IMR-90 (cell line): ENCODE measurements around the gene TEX14. TPM values are rescaled to one million over a fixed set of nuclear protein-coding genes. Genes with fewer than 3 reads are reported as not detected.
A peak's percentile ranks its signal among the peaks of the same experiment; 100 is the strongest.

ENCODE experiments used
- ATAC-seq: fragments of 200-7000 bp; cut with Tn5 transposase; 2 replicates; pipeline ENCODE4 v1.9.1; 2020; ENCODE audit warnings: low read depth, mild to moderate bottlenecking, moderate library complexity
- BruUV-seq: library from RNA; stranded (reverse); fragments of 400-500 nt; replicated peaks from 2 replicates; lab custom pipeline; 2021; lab: Mats Ljungman, UMichigan
- CTCF ChIA-PET: fragments of 300-600 bp; formaldehyde crosslinking; extraction: SDS; loops from one replicate; lab custom pipeline; 2021; ENCODE audit warnings: antibody characterized with exemption; lab: Yijun Ruan, JAX
- POLR2A ChIA-PET: fragments of 300-600 bp; sonication (Branson Sonifier 250); formaldehyde crosslinking; loops from one replicate; lab custom pipeline; 2022; ENCODE audit warnings: antibody characterized with exemption; ENCODE audit not compliant: unreplicated experiment; lab: Charles Lee
- DNase-seq: peaks from one replicate; pipeline ENCODE4 v3.0.0; 2013
- H2AFZ ChIP-seq: replicated peaks from 2 replicates; pipeline ENCODE3; 2013; ENCODE audit warnings: low read length, mild to moderate bottlenecking; ENCODE audit not compliant: poor library complexity
- H2AK5ac ChIP-seq: 2 replicates; pipeline ENCODE4 v1.6.1; 2013; ENCODE audit warnings: low read depth, low read length, inconsistent platforms
- H2AK9ac ChIP-seq: replicated peaks from 2 replicates; pipeline ENCODE3; 2013; ENCODE audit warnings: mild to moderate bottlenecking, low read depth, low read length, moderate library complexity; ENCODE audit not compliant: poor library complexity
- H2BK120ac ChIP-seq: 2 replicates; pipeline ENCODE4 v1.6.1; 2013; ENCODE audit warnings: low read depth, low read length, inconsistent platforms
- H2BK15ac ChIP-seq: 3 replicates; pipeline ENCODE4 v1.6.1; 2013; ENCODE audit warnings: low read depth, low read length, inconsistent platforms
- H2BK20ac ChIP-seq: 2 replicates; pipeline ENCODE4 v1.6.1; 2013; ENCODE audit warnings: low read depth, mild to moderate bottlenecking, inconsistent platforms, low read length, moderate library complexity
- H2BK5ac ChIP-seq: 2 replicates; pipeline ENCODE4 v1.6.1; 2013; ENCODE audit warnings: mild to moderate bottlenecking, low read depth, low read length, inconsistent platforms; ENCODE audit not compliant: poor library complexity, severe bottlenecking
- H3K14ac ChIP-seq: replicated peaks from 2 replicates; pipeline ENCODE4 v1.6.1; 2013; ENCODE audit warnings: low read depth, low read length, inconsistent platforms
- H3K18ac ChIP-seq: 2 replicates; pipeline ENCODE4 v1.6.1; 2013; ENCODE audit warnings: low read depth, low read length, control low read depth
- H3K23ac ChIP-seq: 2 replicates; pipeline ENCODE4 v1.6.1; 2013; ENCODE audit warnings: low read depth, low read length, inconsistent platforms
- H3K27ac ChIP-seq: 2 replicates; pipeline ENCODE4 v1.5.1; 2013; ENCODE audit warnings: mild to moderate bottlenecking, control low read depth, low read length; ENCODE audit not compliant: insufficient read depth
- H3K27me3 ChIP-seq: 2 replicates; pipeline ENCODE4 v1.6.1; 2013; ENCODE audit warnings: low read length; ENCODE audit not compliant: control insufficient read depth, insufficient read depth
- H3K36me3 ChIP-seq: 2 replicates; pipeline ENCODE4 v1.6.1; 2013; ENCODE audit warnings: low read length, mixed read lengths; ENCODE audit not compliant: control insufficient read depth, insufficient read depth
- H3K4ac ChIP-seq: 2 replicates; pipeline ENCODE4 v1.6.1; 2013; ENCODE audit warnings: low read depth, low read length, inconsistent platforms
- H3K4me1 ChIP-seq: 2 replicates; pipeline ENCODE4 v1.6.1; 2013; ENCODE audit warnings: low read length, mixed read lengths; ENCODE audit not compliant: control insufficient read depth, insufficient read depth
- H3K4me2 ChIP-seq: 2 replicates; pipeline ENCODE4 v1.6.1; 2013; ENCODE audit warnings: low read depth, mild to moderate bottlenecking, control low read depth, low read length, moderate library complexity
- H3K4me3 ChIP-seq: 2 replicates; pipeline ENCODE4 v1.5.1; 2013; ENCODE audit warnings: low read depth, mild to moderate bottlenecking, control low read depth, low read length, moderate library complexity; ENCODE audit not compliant: insufficient read depth
- H3K56ac ChIP-seq: 2 replicates; pipeline ENCODE4 v1.6.1; 2013; ENCODE audit warnings: low read length, inconsistent platforms; ENCODE audit not compliant: insufficient read depth; ENCODE audit errors: extremely low read depth
- H3K79me1 ChIP-seq, 2 experiments: 2 replicates each; pipeline ENCODE4 v1.6.1; 2013; ENCODE audit warnings: low read length in 2 of 2, inconsistent platforms in 1 of 2, low read depth in 1 of 2
- H3K9ac ChIP-seq: 2 replicates; pipeline ENCODE4 v1.6.1; 2013; ENCODE audit warnings: low read depth, low read length, control low read depth
- H3K9me1 ChIP-seq: 2 replicates; pipeline ENCODE4 v1.6.1; 2013; ENCODE audit warnings: low read length, inconsistent platforms; ENCODE audit not compliant: insufficient read depth
- H3K9me3 ChIP-seq: 2 replicates; pipeline ENCODE4 v1.6.1; 2013; ENCODE audit warnings: low read length; ENCODE audit not compliant: control insufficient read depth, insufficient read depth
- H4K20me1 ChIP-seq: 2 replicates; pipeline ENCODE4 v1.6.1; 2013; ENCODE audit warnings: low read length, inconsistent platforms; ENCODE audit not compliant: insufficient read depth
- H4K5ac ChIP-seq: 2 replicates; pipeline ENCODE4 v1.6.1; 2013; ENCODE audit warnings: mild to moderate bottlenecking, low read depth, low read length, control low read depth
- H4K8ac ChIP-seq, 2 experiments: 2 replicates each; pipeline ENCODE4 v1.6.1; 2013; ENCODE audit warnings: low read depth in 2 of 2, low read length in 2 of 2, control low read depth in 1 of 2, inconsistent platforms in 1 of 2
- H4K91ac ChIP-seq: 2 replicates; pipeline ENCODE4 v1.6.1; 2013; ENCODE audit warnings: low read depth, low read length, inconsistent platforms; ENCODE audit not compliant: insufficient read depth
- BHLHE40 ChIP-seq: fragments of 150-350 bp; IDR thresholded peaks from 2 replicates; pipeline ENCODE4 v1.6.1; 2016; ENCODE audit warnings: mild to moderate bottlenecking, low read depth, low read length
- CEBPB ChIP-seq: IDR thresholded peaks from 2 replicates; pipeline ENCODE4 v1.6.1; 2012; ENCODE audit warnings: low read depth, low read length, improper control_type of control experiment
- CHD1 ChIP-seq: IDR thresholded peaks from 2 replicates; pipeline ENCODE4 v1.6.1; 2012; ENCODE audit warnings: low read depth, low read length, improper control_type of control experiment
- ELK1 ChIP-seq: fragments of 150-350 bp; IDR thresholded peaks from 2 replicates; pipeline ENCODE4 v1.6.1; 2016; ENCODE audit warnings: low read depth, mild to moderate bottlenecking, low read length, moderate library complexity, borderline replicate concordance
- FOS ChIP-seq: fragments of 150-350 bp; IDR thresholded peaks from 2 replicates; pipeline ENCODE4 v1.6.1; 2016; ENCODE audit warnings: low read depth, low read length
- MAFK ChIP-seq: IDR thresholded peaks from 2 replicates; pipeline ENCODE4 v1.6.1; 2012; ENCODE audit warnings: low read depth, low read length, improper control_type of control experiment
- MAZ ChIP-seq: IDR thresholded peaks from 2 replicates; pipeline ENCODE4 v1.6.1; 2012; ENCODE audit warnings: low read depth, mild to moderate bottlenecking, low read length, improper control_type of control experiment, moderate library complexity, borderline replicate concordance
- NFE2L2 ChIP-seq: fragments of 150-350 bp; IDR thresholded peaks from 2 replicates; pipeline ENCODE4 v1.6.1; 2016; ENCODE audit warnings: low read depth, mild to moderate bottlenecking, low read length
- POLR2A ChIP-seq: IDR thresholded peaks from 2 replicates; pipeline ENCODE4 v1.6.1; 2012; ENCODE audit warnings: mild to moderate bottlenecking, low read depth, low read length
- RAD21 ChIP-seq: IDR thresholded peaks from 2 replicates; pipeline ENCODE4 v1.6.1; 2012; ENCODE audit warnings: low read length, improper control_type of control experiment
- RCOR1 ChIP-seq: IDR thresholded peaks from 2 replicates; pipeline ENCODE4 v1.6.1; 2012; ENCODE audit warnings: mild to moderate bottlenecking, low read length, improper control_type of control experiment; ENCODE audit not compliant: insufficient replicate concordance
- RFX5 ChIP-seq: IDR thresholded peaks from 2 replicates; pipeline ENCODE4 v1.8.0; 2012; ENCODE audit warnings: low read depth, mild to moderate bottlenecking, low read length, moderate library complexity
- SMC3 ChIP-seq: fragments of 150-350 bp; IDR thresholded peaks from 2 replicates; pipeline ENCODE4 v1.6.1; 2016; ENCODE audit warnings: low read depth, mild to moderate bottlenecking, antibody characterized with exemption, low read length, moderate library complexity
- USF2 ChIP-seq: fragments of 150-350 bp; IDR thresholded peaks from 2 replicates; pipeline ENCODE4 v1.6.1; 2017; ENCODE audit warnings: mild to moderate bottlenecking, antibody characterized with exemption, low read length, low read depth
- WGBS, 2 experiments: methylation state at CpG; one replicate each; pipeline versions ENCODE4 v1.1.5 to v1.1.7; 2013; ENCODE audit warnings: missing lambda C conversion rate in 2 of 2; ENCODE audit not compliant: insufficient read length in 1 of 2; ENCODE audit errors: extremely low coverage in 2 of 2; 5-methylcytosine and 5-hydroxymethylcytosine counted together
- dilution Hi-C: fragments of 300-500 bp; cut with HindIII; formaldehyde crosslinking; loops from one replicate; pipeline ENCODE4 v1.14.3; 2018; ENCODE audit warnings: low sequenced_read_pairs; ENCODE audit not compliant: unreplicated experiment
- in situ Hi-C: fragments of 300-500 bp; cut with MboI; formaldehyde crosslinking; loops from 3 replicates; pipeline ENCODE4 v1.14.3; 2019; ENCODE audit warnings: low sequenced_read_pairs, inconsistent platforms, mixed read lengths
- intact Hi-C: fragments of 100-400 bp; cut with micrococcal nuclease; formaldehyde crosslinking; loops from 2 replicates; pipeline ENCODE4 v1.10.0; 2022
- polyA plus RNA-seq, 3 experiments: library from polyadenylated mRNA; depleted of rRNA; stranded (reverse); fragments of >200 nt; gene quantifications; 2 replicates each; pipeline ENCODE4 v1.2.3, GENCODE V29; 2012; ENCODE audit warnings: low replicate concordance in 1 of 3
- total RNA-seq: library from RNA; depleted of rRNA; stranded (reverse); fragments of >200 nt; gene quantifications from 2 replicates; pipeline ENCODE4 v1.2.3, GENCODE V29; 2012

TEX14 gene
- total and polyA plus RNA-seq, 2 of the 4 experiments (the other 2 are of a cell fraction), result not detected

GRCh38 chr17:58665946-58666857, 25.6 kb downstream of the TEX14 start:
- intact Hi-C loops, result no loop called here
- no peaks in the 10 kb centered on the region; the same call in 1 of the 2 replicates for H3K4me1 ChIP-seq
- in situ Hi-C loops, result no loop called here
- H4K5ac ChIP-seq, result no peak overlapping the region
- H3K4ac ChIP-seq, result no peak overlapping the region
- no peak overlapping the region for H2BK120ac ChIP-seq
- H3K27ac ChIP-seq, result no peak overlapping the region
- H2BK20ac ChIP-seq, result no peak overlapping the region
- H3K23ac ChIP-seq, result no peak overlapping the region
- no peak overlapping the region for H3K4me2 ChIP-seq
- WGBS, 2 experiments, result 68% methylated on average over 4 of the region's 25 CpGs; no CpG with 5 or more reads in 1 of the 2 experiments
- H2AFZ ChIP-seq, result peak overlapping the region; percentile 71
- POLR2A ChIA-PET, result interaction anchor here (0.6 kb wide), 1 partner anchor 147 kb away, joined by 6 read pairs; no protein-coding TSS in a partner anchor
- H4K20me1 ChIP-seq, result no peaks in the 10 kb centered on the region
- no peak overlapping the region for H2BK15ac ChIP-seq
- H4K91ac ChIP-seq, result no peak overlapping the region
- CTCF ChIA-PET, result interaction anchor here (0.6 kb wide), 1 partner anchor 79 kb away, joined by 4 read pairs; no protein-coding TSS in a partner anchor
- DNase-seq, result no peak
- no peak overlapping the region for H2AK9ac ChIP-seq
- no peak overlapping the region for H2AK5ac ChIP-seq
- H3K9me1 ChIP-seq, result peaks cover 7% of the 10 kb centered on the region
- no peaks in the 10 kb centered on the region for H3K27me3 ChIP-seq
- 0 out of 4 replicates have a peak overlapping the region, but pooled peaks of 1 of the 2 experiments have one; percentile 63 for H4K8ac ChIP-seq
- H3K56ac ChIP-seq, result no peak overlapping the region
- no peak overlapping the region for H3K14ac ChIP-seq
- no peak overlapping the region for H2BK5ac ChIP-seq
- H3K4me3 ChIP-seq, result no peak overlapping the region
- no TSS peak for BruUV-seq
- dilution Hi-C loops, result no loop called here
- no peaks in the 10 kb centered on the region for H3K79me1 ChIP-seq
- no peaks in the 10 kb centered on the region for H3K36me3 ChIP-seq
- H3K9me3 ChIP-seq, result no peaks in the 10 kb centered on the region
- no peak overlapping the region for H3K9ac ChIP-seq
- no peak overlapping the region for H3K18ac ChIP-seq
- ATAC-seq, result no peak
- TF ChIP-seq CHD1, result no peak
- no peak for TF ChIP-seq USF2
- TF ChIP-seq BHLHE40, result no peak
- TF ChIP-seq CEBPB, result no peak
- TF ChIP-seq RAD21, result no peak
- TF ChIP-seq ELK1, result no peak
- TF ChIP-seq SMC3, result no peak
- no peak for TF ChIP-seq MAZ
- no peak for TF ChIP-seq POLR2A
- TF ChIP-seq RFX5, result no peak
- TF ChIP-seq MAFK, result no peak
- TF ChIP-seq FOS, result no peak
- no peak for TF ChIP-seq NFE2L2
- TF ChIP-seq RCOR1, result no peak
